ENCODE measurements around the gene DDX23. TPM values are rescaled to one million over a fixed set of nuclear protein-coding genes. Genes with fewer than 3 reads are reported as not detected.

The DDX23 gene
- polyA plus RNA-seq, 2 of the 4 experiments (the other 2 are of a cell fraction), result 116 to 132 TPM

GRCh38 chr12:48883305-48884161 lies 31.6 kb upstream of the DDX23 start (continued):
- peak; percentile 86; the same call in 1 of the 2 replicates for TF ChIP-seq HEYL (CRISPR knock-in tag; IDR thresholded peaks at IDR 0.05)
- peak; percentile 60; the same call in 1 of the 2 replicates for TF ChIP-seq GATA3 (IDR thresholded peaks at IDR 0.05; ENCODE audit: borderline replicate concordance)
- no peak for TF ChIP-seq CEBPB (IDR thresholded peaks at IDR 0.05)
- no peak for TF ChIP-seq ESRRA (IDR thresholded peaks at IDR 0.05; ENCODE audit: borderline replicate concordance, low read length)
- TF ChIP-seq POLR2AphosphoS2 (conservative IDR thresholded peaks at IDR 0.05; ENCODE audit: low read length), result no peak
- TF ChIP-seq E2F6 (IDR thresholded peaks at IDR 0.05; ENCODE audit: borderline replicate concordance, low read depth), result no peak
- no peak for TF ChIP-seq RARB (CRISPR knock-in tag; IDR thresholded peaks at IDR 0.05)
- TF ChIP-seq FOSL2 (IDR thresholded peaks at IDR 0.05), result no peak
- peak; percentile 64 for TF ChIP-seq FOSL2 (CRISPR knock-in tag; IDR thresholded peaks at IDR 0.05)
- 0 out of 2 replicates have a peak, but pooled peaks have one; percentile 2 for TF ChIP-seq ZC3H11A (IDR thresholded peaks at IDR 0.05)
- TF ChIP-seq KDM1A (IDR thresholded peaks at IDR 0.05; ENCODE audit: low read depth), result no peak
- TF ChIP-seq TFCP2L1 (CRISPR knock-in tag; IDR thresholded peaks at IDR 0.05), result no peak
- 0 out of 5 replicates have a peak, but pooled peaks have one; percentile 26 to 33 for TF ChIP-seq JUN (IDR thresholded peaks at IDR 0.05)
- TF ChIP-seq JUNB (IDR thresholded peaks at IDR 0.05), result no peak
- no peak for TF ChIP-seq HMGXB4 (CRISPR knock-in tag; IDR thresholded peaks at IDR 0.05; ENCODE audit: borderline replicate concordance)
- peak; percentile 64; the same call in 1 of the 2 replicates for TF ChIP-seq ZSCAN20 (CRISPR knock-in tag; IDR thresholded peaks at IDR 0.05)
- no peak for TF ChIP-seq MAZ (IDR thresholded peaks at IDR 0.05; ENCODE audit: borderline replicate concordance, low read depth, low read length)
- peak; percentile 57; the same call in 1 of the 2 replicates for TF ChIP-seq HOXB5 (CRISPR knock-in tag; IDR thresholded peaks at IDR 0.05)
- no peak for TF ChIP-seq CBX2 (IDR thresholded peaks at IDR 0.05; ENCODE audit: borderline replicate concordance, low read depth)
- TF ChIP-seq ATOH8 (CRISPR knock-in tag; IDR thresholded peaks at IDR 0.05; ENCODE audit: low read depth), result no peak
- TF ChIP-seq NR3C1 (IDR thresholded peaks at IDR 0.05), result no peak
- TF ChIP-seq EHMT2 (IDR thresholded peaks at IDR 0.05; ENCODE audit: low read depth), result no peak
- no peak for TF ChIP-seq RNF2 (IDR thresholded peaks at IDR 0.05; ENCODE audit: borderline replicate concordance, low read depth)
- TF ChIP-seq SREBF2 (IDR thresholded peaks at IDR 0.05), result no peak
- TF ChIP-seq TP53 (CRISPR knock-in tag; IDR thresholded peaks at IDR 0.05), result peak; percentile 80; the same call in 1 of the 2 replicates
- no peak for TF ChIP-seq HES2 (IDR thresholded peaks at IDR 0.05)
- 0 out of 3 replicates have a peak, but pooled peaks have one; percentile 7 for TF ChIP-seq BCL3 (IDR thresholded peaks at IDR 0.05)
